ENCODE results near the gene ATP1B1. TPM values are rescaled to one million over a fixed set of nuclear protein-coding genes. Genes with fewer than 3 reads are reported as not detected.

ATP1B1 gene
- total RNA-seq, 1 experiment from 2014 or later, result 40.7 TPM

- CTCF ChIA-PET, result interaction anchor here (1.3 kb wide), 1 partner anchor 517 kb away, joined by 3 read pairs; no protein-coding TSS in a partner anchor
- Mint-ChIP-seq H3K36me3 (peaks cover 20% of the 10 kb centered on the region), H3K9me3 (no peaks in the 10 kb centered on the region), H3K27me3 (ENCODE audit: low read depth) (no peaks in the 10 kb centered on the region), H3K4me1 (peaks cover 16% of the 10 kb centered on the region), H3K4me3 (no peak overlapping the region), H3K27ac (0 out of 2 replicates have a peak overlapping the region, but pooled peaks have one; percentile 29)
- TF ChIP-seq JAZF1 (CRISPR knock-in tag; IDR thresholded peaks at IDR 0.05) (no peak), USF2 (CRISPR knock-in tag; IDR thresholded peaks at IDR 0.05) (no peak)
- no peak for DNase-seq (ENCODE audit: low spot score)
- no peak for ATAC-seq
- POLR2A ChIA-PET, result no interaction called here
These were observed 13.6 kb downstream of the ATP1B1 start for GRCh38 chr1:169120066-169120465.

GRCh38 chr1:169121146-169121923, 14.8 kb downstream of the ATP1B1 start:
- peaks cover 24% of the 10 kb centered on the region for H3K36me3 Mint-ChIP-seq
- peaks cover 7% of the 10 kb centered on the region for H3K4me1 Mint-ChIP-seq
- no peak for DNase-seq (ENCODE audit: low spot score)
- H3K4me3 Mint-ChIP-seq, result no peak overlapping the region
- ATAC-seq, result no peak
- H3K9me3 Mint-ChIP-seq, result no peaks in the 10 kb centered on the region
- CTCF ChIA-PET, result interaction anchor here (1.3 kb wide), 1 partner anchor 518 kb away, joined by 3 read pairs; no protein-coding TSS in a partner anchor
- TF ChIP-seq NFYB (CRISPR knock-in tag; conservative IDR thresholded peaks at IDR 0.05; ENCODE audit: low read depth), result no peak
- no peak for TF ChIP-seq CREB1 (CRISPR knock-in tag; IDR thresholded peaks at IDR 0.05)
- TF ChIP-seq SMAD4 (CRISPR knock-in tag; IDR thresholded peaks at IDR 0.05), result no peak
- TF ChIP-seq STAT6 (CRISPR knock-in tag; conservative IDR thresholded peaks at IDR 0.05; ENCODE audit: low read depth), result no peak
- no peak for TF ChIP-seq NR3C1 (CRISPR knock-in tag; conservative IDR thresholded peaks at IDR 0.05; ENCODE audit: low read depth)
- no peak for TF ChIP-seq ETV6 (CRISPR knock-in tag; IDR thresholded peaks at IDR 0.05)
- TF ChIP-seq ZNF423 (CRISPR knock-in tag; IDR thresholded peaks at IDR 0.05), result no peak
- no peak for TF ChIP-seq PRRX2 (CRISPR knock-in tag; IDR thresholded peaks at IDR 0.05)
- H3K27ac Mint-ChIP-seq, result 0 out of 2 replicates have a peak overlapping the region, but pooled peaks have one; percentile 4
- POLR2A ChIA-PET, result no interaction called here
- H3K27me3 Mint-ChIP-seq (ENCODE audit: low read depth), result no peaks in the 10 kb centered on the region

- H3K27me3 Mint-ChIP-seq (ENCODE audit: low read depth), result no peaks in the 10 kb centered on the region
- H3K4me3 Mint-ChIP-seq, result no peak overlapping the region
- ChIA-PET CTCF (no interaction called here), POLR2A (no interaction called here)
- peaks cover 6% of the 10 kb centered on the region for H3K4me1 Mint-ChIP-seq
- no peak overlapping the region for H3K27ac Mint-ChIP-seq
- ATAC-seq (no peak), DNase-seq (ENCODE audit: low spot score) (no peak)
- peaks cover 29% of the 10 kb centered on the region for H3K36me3 Mint-ChIP-seq
- H3K9me3 Mint-ChIP-seq, result no peaks in the 10 kb centered on the region
- no peak for TF ChIP-seq ETV6 (CRISPR knock-in tag; IDR thresholded peaks at IDR 0.05)
- no peak for TF ChIP-seq PRDM15 (CRISPR knock-in tag; IDR thresholded peaks at IDR 0.05)
- no peak for TF ChIP-seq ZSCAN18 (CRISPR knock-in tag; IDR thresholded peaks at IDR 0.05)
- no peak for TF ChIP-seq KAT7 (CRISPR knock-in tag; IDR thresholded peaks at IDR 0.05; ENCODE audit: borderline replicate concordance)
- TF ChIP-seq ZBTB43 (CRISPR knock-in tag; IDR thresholded peaks at IDR 0.05), result no peak
- no peak for TF ChIP-seq GRHL2 (CRISPR knock-in tag; IDR thresholded peaks at IDR 0.05; ENCODE audit: insufficient replicate concordance, severe bottlenecking)
- TF ChIP-seq PREB (CRISPR knock-in tag; IDR thresholded peaks at IDR 0.05; ENCODE audit: borderline replicate concordance), result no peak
- no peak for TF ChIP-seq OVOL2 (CRISPR knock-in tag; IDR thresholded peaks at IDR 0.05; ENCODE audit: borderline replicate concordance)
These were observed 16.5 kb downstream of the ATP1B1 start for GRCh38 chr1:169122976-169123375.

Measured in WTC11 (cell line).